Occipital lobe (tissue), 2 donors: ENCODE measurements around the gene RTF1. TPM values are rescaled to one million over a fixed set of nuclear protein-coding genes. Genes with fewer than 3 reads are reported as not detected.
A peak's percentile ranks its signal among the peaks of the same experiment; 100 is the strongest.
"Not testable (repeated sequence)": the region's sequence is repeated elsewhere in the genome, so short reads cannot be mapped to it uniquely, and the experiment has no call there.

Experiments used
- DNase-seq: peaks from one replicate; lab custom pipeline; 2025; lab: John Stamatoyannopoulos, UW
- total RNA-seq: library from RNA; depleted of rRNA; stranded (reverse); fragments of >200 nt; gene quantifications from one replicate; pipeline ENCODE4 v1.2.3, GENCODE V29; 2014

RTF1 gene
- total RNA-seq, 1 donor from 2014 or later = 59.0 TPM

DNA sequence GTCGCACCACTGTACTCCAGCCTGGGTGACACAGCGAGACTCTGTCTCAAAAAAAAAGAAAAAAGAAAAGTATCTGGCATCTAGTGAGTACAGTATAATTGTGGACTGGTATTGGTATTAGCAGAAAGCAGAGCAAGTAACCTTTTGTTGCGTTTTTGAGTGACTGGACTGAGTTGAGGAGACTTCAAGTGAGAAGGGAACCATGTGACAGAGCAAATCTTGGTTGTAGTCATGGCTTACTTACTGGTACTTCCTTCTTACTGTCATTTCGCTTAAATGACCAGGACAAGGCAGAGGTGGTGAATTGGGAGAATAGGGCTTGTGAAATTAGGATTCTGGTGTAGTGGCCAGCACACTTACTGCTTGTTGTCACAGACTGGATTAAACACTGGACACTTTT, 20.6 kb downstream of the RTF1 start:
- no peak for DNase-seq

DNA sequence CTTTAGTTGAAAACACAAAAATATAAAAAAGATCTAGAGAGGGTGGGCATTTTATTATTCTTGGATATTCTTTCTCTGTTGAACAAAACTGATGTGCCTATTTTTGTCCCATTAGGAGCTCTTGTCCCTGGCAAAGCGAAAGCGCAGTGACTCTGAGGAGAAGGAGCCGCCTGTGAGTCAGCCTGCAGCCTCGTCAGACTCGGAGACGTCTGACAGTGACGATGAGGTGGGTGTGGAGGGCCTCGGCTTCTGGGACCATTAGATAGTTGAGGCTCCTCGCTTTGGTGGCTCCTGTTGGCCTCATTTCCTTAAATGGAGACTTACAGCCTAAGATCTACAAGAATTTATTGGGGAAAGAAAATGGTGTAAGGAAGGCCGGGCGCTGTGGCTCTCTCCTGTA, 21.3 kb downstream of the RTF1 start:
- peak; percentile 19 for DNase-seq

DNA sequence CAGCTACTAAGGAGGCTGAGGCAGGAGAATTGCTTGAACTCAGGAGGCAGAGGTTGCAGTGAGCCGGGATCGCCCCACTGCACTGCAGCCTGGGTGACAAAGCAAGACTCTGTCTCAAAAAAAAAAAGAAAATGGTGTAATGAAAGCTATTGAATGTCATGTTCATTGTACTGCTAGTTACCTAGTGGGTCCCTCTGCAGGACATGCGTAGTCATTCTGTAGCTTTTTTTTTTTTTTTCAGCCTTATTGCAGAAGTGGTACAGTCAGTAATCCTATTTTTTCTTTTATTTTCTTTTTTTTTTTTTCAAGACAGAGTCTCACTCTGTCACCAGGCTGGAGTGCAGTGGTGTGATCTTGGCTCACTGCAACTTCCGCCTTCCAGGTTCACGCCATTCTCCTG, 21.9 kb downstream of the RTF1 start:
- DNase-seq = not testable (repeated sequence)

DNA sequence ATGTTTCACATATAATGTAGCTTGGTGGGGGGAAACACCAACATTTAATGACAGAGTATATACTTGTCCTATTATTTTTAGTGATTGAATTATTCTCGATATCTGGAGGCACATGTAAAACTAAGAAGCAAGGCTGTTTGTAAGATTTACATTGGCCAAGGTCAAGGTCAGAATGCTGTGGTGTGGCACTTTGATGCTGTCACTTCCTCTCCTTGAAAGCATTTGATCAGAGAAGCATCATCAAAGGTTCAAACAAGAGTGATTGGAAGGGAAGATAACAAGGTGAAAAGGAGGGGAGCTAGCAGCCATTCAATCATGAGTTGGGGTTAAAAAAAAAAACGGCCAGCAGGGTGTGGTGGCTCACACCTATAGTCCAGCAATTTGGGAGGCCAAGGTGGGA, 26.4 kb downstream of the RTF1 start:
- DNase-seq = no peak

DNA sequence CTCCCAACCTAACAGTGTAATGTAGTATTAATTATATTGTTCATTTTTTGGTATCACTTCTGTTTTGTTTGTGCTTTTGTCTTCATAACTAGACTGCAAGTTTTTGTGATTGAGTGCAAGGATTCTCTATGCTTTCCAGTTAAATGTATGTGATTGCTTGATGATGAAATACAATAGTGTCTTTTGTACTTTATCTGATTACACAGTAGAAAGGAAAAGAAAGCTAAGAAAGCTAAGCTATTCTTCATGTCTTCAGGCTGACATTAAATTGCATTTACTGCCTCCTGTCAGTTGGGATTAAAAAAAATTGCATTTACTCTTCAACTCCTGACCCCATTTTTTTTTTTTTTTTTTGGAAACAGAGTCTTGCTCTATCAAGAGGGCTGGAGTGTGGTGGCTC, 28.5 kb downstream of the RTF1 start:
- no peak for DNase-seq

DNA sequence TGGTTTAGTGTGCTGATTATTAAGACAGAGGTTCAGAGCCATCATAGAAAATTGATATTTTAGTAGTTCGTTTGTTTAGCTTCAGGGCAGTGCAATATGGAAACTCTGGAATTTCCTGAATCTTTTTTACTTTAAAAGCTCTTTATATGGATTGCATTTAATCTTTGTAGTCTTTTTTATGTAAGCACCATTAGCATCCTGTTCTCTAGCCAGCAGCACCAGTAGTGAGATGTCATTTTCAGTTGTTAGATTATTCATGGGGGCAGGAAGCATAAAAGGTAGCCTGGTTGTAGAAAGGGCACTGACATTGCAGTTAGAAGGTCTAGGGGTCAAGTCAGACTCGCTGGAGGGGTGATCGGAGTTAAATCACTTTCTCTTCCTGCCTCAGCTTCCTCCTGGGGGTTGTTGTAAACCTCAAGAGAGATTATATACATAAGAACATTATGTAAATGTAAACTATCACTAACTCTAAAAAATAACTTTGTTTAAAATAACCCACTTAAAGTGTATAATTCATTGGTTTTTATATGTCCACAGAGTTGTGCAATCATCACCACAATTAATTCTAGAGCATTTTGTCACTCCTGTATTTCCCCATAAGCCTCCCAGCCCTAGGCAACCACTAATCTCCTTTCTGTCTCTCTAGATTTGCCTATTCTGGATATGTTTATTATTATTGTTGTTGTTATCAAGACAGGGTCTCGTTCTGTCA, 45.3 kb downstream of the RTF1 start:
- DNase-seq = no peak

DNA sequence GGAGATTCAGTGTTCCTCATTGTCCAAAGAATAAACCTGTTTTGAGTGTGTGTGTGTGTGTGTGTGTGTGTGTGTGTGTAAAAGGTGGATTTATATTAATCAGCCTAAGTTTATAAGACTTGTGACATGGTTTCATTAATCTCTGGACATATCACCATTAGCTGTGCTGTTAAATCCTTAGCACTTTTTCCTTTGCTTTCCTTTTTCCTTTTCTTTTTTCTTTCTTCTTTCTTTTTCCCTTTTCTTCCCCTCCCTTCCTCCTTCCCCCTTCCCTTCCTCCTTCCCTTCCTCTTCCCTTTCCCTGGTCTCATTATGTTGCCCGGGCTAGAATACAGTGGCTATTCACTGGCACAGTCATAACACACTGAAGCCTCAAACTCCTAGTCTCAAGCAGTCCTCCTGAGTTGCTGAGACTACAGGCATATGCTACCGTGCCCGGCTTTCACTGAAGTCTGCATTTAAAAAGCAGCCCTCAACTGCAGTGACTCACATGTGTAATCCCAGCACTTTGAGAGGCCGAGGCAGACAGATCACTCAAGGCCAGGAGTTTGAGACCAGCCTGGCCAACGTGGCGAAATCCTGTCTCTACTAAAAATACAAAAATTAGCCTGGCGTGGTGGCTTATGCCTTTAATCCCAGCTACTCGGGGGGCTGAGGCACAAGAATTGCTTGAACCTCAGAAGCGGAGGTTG, 48.1 kb downstream of the RTF1 start:
- no peak for DNase-seq

DNA sequence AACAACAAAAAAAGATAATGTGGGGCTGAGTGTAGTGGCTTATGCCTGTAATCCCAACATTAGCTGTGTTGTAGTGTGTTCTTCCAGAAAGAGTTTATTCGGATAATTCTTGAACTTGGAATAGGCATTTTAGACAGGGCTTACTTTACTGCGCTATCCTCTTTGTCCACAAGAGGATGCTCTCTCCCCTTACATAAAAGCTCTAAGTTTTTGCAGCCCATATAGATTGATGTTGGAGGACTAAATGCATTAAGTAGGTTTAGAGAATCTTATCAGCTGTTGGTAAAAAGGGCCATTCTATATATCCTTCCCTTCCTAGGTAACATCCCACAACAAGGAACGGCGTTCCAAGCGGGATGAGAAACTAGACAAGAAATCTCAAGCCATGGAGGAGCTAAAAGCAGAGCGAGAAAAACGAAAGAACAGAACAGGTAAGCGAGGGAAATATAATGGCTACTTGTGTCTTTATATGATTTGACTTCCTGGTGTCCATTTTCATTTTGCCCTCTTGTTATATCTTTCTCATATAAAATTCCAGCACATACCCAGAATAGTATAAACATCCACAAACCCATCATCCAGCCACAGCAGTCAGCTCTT, 49.0 kb downstream of the RTF1 start:
- no peak for DNase-seq

DNA sequence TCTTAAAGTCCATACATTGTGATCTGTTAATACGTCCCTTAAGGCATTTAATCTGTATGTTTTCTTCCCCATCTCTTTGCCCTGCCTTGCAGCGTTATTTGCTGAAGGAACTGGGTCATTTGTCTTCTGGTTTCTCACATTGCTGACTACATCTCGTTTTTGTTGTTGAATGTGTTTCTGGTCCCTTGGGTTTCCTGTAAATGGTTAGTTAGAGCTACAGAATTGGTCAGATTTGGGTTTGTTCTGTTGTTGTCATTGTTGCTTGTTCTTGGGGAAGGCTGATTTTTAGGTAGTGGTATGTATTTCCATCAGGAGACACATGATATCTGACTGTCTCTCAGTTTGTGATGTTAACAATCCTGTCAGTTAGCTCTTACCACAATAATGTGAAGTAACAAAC, 49.8 kb downstream of the RTF1 start:
- DNase-seq = no peak

DNA sequence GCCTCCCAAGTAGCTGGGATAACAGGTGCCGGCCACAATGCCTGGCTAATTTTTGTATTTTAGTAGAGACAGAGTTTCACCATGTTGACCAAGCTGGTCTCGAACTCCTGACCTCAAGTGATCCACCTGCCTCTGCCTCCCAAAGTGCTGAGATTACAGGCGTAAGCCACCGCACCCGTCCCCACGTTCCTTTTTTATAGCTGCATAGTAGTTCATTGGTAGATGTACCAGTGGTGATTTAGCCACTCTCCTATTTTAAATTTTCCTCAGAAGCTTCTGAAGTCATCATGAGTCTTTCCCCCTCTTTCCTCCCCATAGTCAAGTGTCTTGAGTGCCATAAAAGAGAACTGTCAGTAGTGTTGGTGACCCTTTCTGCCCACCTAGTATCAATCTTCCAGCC, 52.7 kb downstream of the RTF1 start:
- not testable (repeated sequence) for DNase-seq

DNA sequence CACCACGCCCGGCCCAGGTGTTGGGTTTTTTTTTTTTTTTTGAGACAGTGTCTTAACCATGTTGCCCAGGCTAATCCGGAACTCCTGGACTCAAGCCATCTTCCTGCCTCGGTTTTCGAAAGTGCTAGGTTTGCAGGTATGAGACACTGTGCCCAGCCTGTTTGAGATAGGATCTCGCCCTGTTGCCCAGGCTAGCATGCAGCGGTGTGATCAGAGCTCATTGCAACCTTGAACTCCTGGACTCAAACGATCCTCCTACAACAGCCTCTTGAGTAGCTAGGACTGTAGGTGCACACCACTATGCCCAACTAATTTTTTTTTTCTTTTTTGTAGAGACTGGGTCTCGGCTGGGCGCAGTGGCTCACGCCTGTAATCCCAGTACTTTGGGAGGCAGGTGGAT, 56.5 kb downstream of the RTF1 start:
- no peak for DNase-seq

DNA sequence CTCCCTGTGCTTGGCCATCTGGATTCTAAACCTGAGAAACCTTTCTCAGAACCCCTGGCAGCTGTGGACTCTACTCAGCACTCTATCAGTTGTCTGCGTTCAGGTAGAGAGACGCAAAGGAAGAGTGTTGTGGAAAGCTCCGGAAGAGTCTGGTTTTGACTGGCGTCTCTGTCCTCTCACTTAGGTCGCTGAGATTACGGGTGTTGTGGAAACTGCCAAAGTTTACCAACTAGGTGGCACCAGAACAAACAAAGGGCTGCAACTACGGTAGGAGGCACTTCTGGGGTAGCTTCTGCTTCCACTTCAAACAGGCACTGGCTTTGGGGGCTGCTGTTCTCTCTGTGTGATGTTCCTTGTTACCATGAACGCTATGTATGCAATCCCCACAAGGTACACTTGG, 57.5 kb downstream of the RTF1 start:
- no peak for DNase-seq

DNA sequence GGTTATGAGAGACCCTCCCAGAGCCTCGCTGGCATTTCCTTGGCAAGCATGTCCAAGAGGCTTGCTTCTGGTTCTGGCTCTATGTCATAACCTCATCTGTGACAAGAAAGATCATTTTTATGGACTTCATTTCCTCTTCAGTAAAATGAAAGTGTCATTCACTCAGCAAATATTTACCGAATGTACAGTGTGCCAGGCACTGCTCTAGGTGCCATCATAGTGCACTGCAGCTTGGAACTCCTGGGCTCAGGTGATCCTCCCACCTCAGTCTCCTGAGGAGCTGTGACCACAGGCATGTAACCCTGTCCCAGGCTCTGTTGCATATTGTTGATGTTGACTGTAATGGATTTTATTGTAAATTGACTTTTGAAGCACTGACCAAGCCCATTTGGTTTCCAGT, 58.0 kb downstream of the RTF1 start:
- DNase-seq = no peak

DNA sequence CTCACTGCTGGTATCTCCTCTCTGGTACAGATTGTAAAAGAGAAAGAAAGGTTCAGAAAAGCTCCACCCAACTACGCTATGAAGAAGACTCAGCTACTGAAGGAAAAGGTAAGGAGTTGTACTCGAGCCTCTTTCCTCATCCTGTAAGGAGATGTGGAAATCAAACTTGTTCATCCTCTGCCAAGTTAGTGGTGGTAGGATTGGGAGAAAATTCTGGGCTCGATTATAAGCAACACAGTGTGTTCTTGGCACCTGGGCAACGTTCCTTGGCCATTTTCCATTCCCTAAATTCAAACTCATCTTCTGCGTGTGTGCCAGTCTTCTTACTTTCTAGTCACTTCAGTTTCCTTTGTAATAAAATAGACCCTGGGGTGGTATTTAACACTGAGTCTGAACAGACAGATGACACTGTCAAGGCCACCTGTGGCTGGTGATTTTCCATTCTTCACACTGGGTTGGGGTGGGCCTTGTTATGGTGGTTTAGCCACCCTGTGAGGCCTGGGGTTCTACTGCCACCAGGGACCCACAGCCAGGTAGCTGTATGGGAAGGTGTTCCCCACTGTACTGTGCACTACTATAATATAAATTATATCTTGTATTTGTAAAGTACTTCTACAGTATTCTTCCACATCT, 59.6 kb downstream of the RTF1 start:
- no peak for DNase-seq

DNA sequence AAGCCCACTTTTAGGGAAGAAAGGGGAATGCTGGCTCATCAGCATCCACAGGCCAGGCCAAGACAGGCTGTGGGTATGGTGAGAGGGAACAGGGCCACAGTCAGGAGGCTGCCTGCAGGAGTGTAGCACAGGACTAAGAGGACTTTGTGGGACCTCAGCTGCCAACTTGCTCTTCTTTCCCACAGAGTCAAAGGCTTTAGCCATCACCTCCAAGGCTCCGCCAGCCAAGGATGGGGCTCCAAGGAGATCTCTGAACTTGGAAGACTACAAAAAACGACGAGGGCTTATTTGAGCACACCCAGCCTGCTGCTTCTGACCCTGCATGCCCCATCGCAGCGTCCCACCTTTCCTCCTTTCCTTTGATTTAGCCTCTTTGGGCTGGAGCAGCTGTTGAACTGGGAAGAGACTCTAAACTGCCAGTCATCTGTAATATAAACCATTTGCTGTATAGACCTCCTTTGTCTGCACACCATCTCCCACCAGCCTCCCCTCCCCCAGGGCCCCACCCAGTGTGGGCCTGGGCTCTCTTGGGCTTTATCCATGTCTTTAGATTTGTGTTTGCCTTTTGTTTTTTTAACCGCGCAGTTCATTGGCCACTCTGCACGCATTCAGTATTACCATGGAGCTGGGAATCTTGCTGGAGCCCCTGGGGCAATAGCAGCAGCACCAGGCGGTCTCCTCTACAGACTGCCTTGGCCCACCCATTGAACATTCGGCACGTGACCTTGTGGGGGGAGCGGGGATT, 63.7 kb downstream of the RTF1 start:
- DNase-seq = no peak

DNA sequence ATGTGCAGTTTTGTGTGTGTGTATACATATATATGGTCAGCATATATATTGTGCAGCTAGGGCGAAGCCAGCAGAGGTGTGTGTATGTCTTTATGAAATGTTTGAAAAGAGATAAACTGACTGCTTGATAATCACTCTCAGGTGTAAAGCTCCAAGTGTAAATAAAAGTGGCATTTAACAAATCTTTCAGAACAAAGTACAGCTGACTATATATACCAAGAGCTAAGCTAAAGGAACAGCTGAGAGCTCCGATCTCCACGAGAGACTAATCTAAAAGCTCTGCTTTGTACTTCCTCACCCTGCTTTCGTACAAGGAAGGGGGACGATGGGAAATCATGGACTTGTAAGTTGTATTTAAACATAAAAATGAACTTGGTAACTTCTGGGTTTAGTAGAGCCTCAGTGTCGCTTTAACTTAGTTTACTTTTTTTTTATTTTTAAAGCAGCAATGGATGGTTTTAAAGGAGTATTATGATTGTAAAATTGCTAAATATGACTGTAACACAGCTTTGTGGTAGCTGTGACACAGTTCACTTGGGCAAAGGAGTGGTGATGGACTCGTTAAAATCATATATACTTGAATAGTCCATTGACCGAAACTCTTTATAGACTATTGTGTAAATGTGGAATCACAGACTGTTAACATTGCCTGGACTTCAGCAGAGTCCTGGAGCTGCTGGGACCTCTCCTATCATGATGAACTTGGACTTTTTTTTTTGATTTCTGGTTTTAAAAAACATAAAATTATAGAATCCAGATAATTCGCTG, 65.4 kb downstream of the RTF1 start:
- DNase-seq = no peak

DNA sequence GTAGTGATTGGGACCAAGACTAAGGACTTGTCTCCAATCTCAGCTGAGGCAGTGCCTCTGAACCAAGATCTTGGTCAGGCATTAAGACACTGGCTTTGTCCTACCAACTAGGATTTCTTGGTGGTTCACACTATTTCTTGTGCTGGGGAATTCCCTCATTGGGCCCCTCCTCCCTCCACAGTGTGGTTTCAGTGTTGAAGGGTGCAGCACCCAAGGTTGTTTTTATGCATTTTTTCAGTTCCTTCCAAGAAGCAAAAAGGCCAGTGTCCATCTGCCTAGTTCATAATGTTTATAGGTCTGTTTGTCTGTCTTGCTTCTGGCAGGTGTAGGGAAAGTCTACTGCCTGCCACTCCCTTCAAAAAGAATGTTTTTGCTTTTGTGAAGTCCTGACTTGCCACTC, 66.2 kb downstream of the RTF1 start:
- no peak for DNase-seq

DNA sequence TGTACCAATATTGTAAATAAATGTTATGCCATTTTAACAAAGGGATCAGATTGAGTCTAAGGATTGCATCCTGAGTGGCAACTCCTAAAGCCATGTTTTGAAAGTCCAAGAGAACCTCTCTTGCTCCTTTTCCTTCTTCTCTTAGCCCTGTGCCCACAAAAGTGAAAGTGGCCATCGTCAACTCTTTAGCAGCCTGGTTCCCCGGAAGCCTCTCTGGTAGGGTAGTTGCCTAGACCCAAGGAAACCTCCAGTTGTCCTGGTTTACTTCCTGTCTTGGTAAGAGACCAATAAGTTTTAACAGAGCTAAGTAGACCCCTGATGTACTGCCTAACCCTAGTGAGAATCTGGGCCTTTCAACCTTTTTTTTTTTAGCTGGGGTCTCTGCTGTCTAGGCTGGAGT, 66.6 kb downstream of the RTF1 start:
- no peak for DNase-seq

DNA sequence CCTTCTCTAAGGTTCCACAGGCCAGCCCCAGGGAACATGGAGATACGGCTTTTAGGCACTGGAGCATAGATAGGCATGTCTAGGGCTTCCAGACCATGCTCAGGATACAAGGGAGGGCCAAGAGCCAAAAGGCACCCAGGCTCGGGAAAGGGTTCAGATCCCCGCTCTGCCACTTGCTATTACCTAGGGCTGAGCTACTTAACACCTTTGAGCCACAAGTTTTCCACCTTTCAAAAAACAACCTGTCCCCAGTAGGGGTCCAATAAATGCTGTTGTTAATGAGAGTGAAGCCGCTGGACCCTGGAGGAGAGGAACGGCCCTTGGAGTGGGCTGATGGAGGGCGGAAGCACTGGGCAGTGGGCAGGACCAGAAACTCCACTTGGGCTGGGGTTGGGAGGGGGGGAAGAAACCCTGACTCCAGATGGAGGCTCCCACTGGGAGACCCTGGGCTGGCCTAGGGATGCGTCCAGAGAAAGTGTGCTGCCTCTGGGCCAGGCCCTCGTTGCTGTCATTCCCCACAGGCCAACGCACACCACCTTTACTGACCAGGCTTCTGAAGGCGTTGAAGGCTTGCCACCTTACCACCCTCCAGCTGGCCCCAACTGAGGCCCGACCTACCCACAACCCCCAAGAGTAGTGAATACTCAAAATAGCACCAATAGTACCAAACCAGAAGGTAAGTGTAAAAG, 68.2 kb downstream of the RTF1 start:
- DNase-seq = no peak

DNA sequence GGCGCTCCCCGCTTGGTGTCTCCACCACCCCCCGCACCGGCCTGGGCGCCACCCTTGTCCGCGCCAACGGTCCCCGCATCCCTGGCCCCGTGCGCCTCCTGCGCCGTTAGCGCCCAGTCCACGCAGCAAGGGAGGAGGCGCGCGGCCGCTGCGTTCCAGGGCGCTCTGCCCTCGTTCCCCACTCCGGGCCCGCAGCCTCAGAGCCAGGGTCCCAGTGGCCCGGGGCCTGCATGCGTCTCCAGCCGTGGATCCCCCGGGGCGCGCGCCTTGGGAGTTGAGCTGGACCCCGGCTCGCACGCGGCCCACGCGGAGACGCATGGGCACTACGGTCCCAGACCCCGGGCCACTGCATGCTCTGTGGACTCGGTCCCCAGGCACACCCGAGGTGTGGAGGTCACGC, 69.4 kb downstream of the RTF1 start:
- DNase-seq = no peak
